ENCODE data around the gene ZNRF1. TPM values are rescaled to one million over a fixed set of nuclear protein-coding genes. Genes with fewer than 3 reads are reported as not detected.

Gene ZNRF1
- total RNA-seq, result 10 to 100 TPM; 19.3 to 46.7 (median 32.9) TPM

DNA sequence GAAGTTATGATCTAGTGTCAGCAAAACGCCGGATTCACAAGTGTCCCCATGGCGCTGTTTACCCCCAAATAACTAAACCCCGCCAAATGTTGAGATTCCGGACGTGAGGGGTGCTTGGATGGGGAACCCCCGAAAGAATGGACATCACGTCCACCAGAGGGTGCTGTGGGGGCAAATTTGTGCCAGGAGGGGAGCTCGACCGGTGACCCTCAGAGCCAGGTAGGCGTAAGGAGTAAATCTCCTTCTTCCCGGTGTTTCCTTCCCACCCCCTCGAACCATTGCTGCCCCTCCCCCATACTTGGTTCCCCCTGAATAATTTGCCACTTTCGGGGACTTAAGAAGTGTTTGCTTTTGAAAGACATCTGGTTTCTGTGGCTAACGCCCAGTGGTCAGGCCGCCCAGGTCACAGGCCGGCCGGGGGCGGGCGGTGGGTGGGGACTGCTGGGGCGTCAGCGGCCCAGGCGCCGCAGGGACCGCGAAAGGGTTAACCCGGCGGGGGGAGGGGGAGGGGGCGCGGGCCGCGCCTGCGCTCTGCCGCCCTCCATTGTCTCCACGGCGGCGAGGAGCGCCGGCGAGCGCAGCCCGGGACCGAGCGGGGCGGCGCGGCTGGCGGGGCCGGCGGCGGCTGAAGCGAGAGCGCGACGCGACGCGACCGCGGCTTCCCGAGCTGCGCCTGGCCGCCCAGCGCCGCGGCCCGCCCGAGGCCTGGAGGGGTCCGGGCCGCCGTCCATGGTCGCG, at the start of gene ZNRF1:
TSS of gene ZNRF1 (plus strand) at position 544 of the 738 bp plus-strand sequence. CDS start 648 bp downstream, outside the sequence.
- peak within 1 kb of the TSS; percentile 78 for H3K4me3 ChIP-seq (ENCODE audit: low read depth, poor library complexity, severe bottlenecking)
- TF ChIP-seq POLR2A (IDR thresholded peaks at IDR 0.05) (no peak), CTCF (IDR thresholded peaks at IDR 0.05) (peak in 1 of 3 donors; percentile 40)
- peak; percentile 77 to 96 for DNase-seq (ENCODE audit: low spot score in 2 of 2)
- 0 to 1% methylated on average over 15 to 37 of the region's 73 CpGs for WGBS, 2 donors
- intact Hi-C loops (cut with DNase I; ENCODE audit: low total_unique reads), result loop anchor here (2.0 kb wide), 1 partner anchor 112 kb away; no protein-coding TSS in a partner anchor

DNA sequence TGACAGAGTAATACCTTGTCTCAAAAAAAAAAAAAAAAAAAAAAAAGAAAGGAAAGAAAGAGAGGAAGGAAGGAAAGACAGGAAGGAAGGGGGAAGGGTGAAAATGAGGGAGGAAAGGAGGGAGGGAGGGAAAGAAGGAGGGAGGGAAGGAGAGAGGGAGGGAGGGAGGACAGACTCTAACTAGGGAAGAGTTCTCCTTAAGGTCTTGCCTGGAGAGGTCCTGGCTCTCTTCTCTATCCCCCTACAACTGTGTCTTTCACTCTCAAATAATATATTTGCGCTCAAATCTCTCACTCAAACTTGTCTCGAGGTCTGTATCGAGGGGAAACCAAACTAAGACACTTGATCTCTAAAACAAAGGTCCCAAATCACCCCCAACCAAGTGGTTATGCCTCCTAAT, 49.5 kb upstream of the ZNRF1 start:
- no peak for DNase-seq (ENCODE audit: low spot score in 2 of 2)
- intact Hi-C loops (cut with DNase I; ENCODE audit: low total_unique reads), result no loop called here
- WGBS, 2 donors, result 93 to 94% methylated on average over 3 of the region's 3 CpGs
- H3K4me3 ChIP-seq (ENCODE audit: low read depth, poor library complexity, severe bottlenecking), result no peak overlapping the region
- TF ChIP-seq POLR2A (IDR thresholded peaks at IDR 0.05), result no peak
- no peak for TF ChIP-seq CTCF (IDR thresholded peaks at IDR 0.05)

DNA sequence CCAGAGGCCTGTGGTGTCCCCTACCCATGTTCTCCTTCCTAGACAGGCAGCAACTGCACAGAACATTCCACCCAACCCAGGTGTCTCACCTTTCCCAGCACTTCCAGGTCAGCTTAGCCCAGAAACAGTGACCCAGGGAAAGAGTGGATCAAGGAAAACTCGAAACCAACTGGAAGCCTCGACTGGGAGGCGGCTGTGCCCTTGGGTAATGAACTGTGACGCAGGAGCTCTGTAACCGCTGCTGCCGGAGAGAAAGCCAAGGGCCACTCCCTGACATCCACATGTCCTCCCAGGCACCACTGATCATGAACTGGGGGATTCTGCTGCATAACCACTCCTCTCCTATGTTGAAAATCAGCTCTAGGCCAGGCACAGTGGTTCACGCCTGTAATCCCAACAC, 48.3 kb upstream of the ZNRF1 start:
- WGBS, 2 donors, result 80 to 88% methylated on average over 5 to 7 of the region's 7 CpGs
- H3K4me3 ChIP-seq (ENCODE audit: low read depth, poor library complexity, severe bottlenecking), result no peak overlapping the region
- TF ChIP-seq POLR2A (IDR thresholded peaks at IDR 0.05) (no peak), CTCF (IDR thresholded peaks at IDR 0.05) (no peak)
- intact Hi-C loops (cut with DNase I; ENCODE audit: low total_unique reads), result no loop called here
- peak in 1 of 2 donors; percentile 31 for DNase-seq (ENCODE audit: low spot score in 2 of 2)

DNA sequence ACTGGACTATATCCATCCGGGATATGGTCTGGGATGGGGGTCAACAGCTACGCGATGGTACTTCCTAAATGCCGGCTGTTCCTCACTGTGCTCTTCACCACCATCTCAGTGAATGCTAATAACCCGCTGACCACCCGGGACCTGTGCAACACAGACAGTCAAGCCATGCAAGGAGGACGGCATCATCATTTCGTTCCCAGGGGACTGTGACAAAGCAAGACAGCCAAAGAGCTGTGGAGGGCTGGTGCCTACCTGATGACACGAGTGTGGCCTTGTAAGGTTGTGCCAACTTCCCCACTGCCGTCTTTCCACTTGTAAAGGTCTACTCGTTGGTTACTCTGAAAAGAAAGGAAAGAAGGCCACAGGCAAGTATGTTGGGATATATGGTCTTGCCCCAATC, 47.6 kb upstream of the ZNRF1 start:
- intact Hi-C loops (cut with DNase I; ENCODE audit: low total_unique reads), result no loop called here
- TF ChIP-seq CTCF (IDR thresholded peaks at IDR 0.05) (no peak), POLR2A (IDR thresholded peaks at IDR 0.05) (no peak)
- no peak overlapping the region for H3K4me3 ChIP-seq (ENCODE audit: low read depth, poor library complexity, severe bottlenecking)
- DNase-seq (ENCODE audit: low spot score in 2 of 2), result peak in 1 of 2 donors; percentile 64
- 91 to 98% methylated on average over 11 of the region's 11 CpGs for WGBS, 2 donors

DNA sequence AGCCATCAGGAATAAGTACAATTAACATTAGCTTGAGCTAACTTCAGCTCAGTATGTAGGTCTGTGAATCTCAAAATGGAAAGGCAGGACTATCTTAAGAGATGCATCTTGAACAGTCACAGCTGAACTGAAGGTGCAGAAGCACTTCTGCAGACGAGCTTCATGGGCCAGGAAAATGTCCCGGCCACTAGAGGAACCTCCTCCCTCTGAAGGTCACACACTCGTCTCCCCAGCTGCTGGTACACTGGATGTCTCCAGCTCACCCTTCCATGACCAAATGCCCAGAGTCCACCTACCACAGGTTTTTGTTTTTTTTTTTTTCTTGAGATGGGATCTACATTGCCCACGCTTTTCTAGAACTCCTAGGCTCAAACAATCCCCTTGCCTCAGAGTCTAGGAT, 47.1 kb upstream of the ZNRF1 start:
- H3K4me3 ChIP-seq (ENCODE audit: low read depth, poor library complexity, severe bottlenecking), result no peak overlapping the region
- intact Hi-C loops (cut with DNase I; ENCODE audit: low total_unique reads), result no loop called here
- no peak for TF ChIP-seq CTCF (IDR thresholded peaks at IDR 0.05)
- no peak for TF ChIP-seq POLR2A (IDR thresholded peaks at IDR 0.05)
- DNase-seq (ENCODE audit: low spot score in 2 of 2), result peak in 1 of 2 donors; percentile 31
- 79 to 93% methylated on average over 4 of the region's 4 CpGs for WGBS, 2 donors

Measured in lower leg skin (tissue), 4 donors.